Keratinocyte (primary cell): ENCODE data around the gene RANBP10.

ENCODE experiments used
- CTCF ChIP-seq, 3 experiments: IDR thresholded peaks in 1 of 3; conservative IDR thresholded peaks in 1 of 3; optimal IDR thresholded peaks in 1 of 3; 2 replicates in 2 of 3; 3 replicates in 1 of 3; pipeline versions ENCODE3 to v1.5.1; 2011; ENCODE audit warnings: low read length in 3 of 3, mild to moderate bottlenecking in 3 of 3, moderate library complexity in 2 of 3, control low read depth in 1 of 3, inconsistent platforms in 1 of 3; ENCODE audit not compliant: insufficient read depth in 2 of 3; ENCODE audit errors: extremely low read depth in 1 of 3
- EZH2 ChIP-seq: IDR thresholded peaks from one replicate; pipeline ENCODE4 v1.6.1; 2012; ENCODE audit warnings: inconsistent platforms, mild to moderate bottlenecking, low read length, moderate library complexity

GRCh38 chr16:67841198-67841815, 34.9 kb upstream of the RANBP10 start:
- TF ChIP-seq CTCF (optimal IDR thresholded peaks at IDR 0.05 in 1 of 3, IDR thresholded peaks at IDR 0.05 in 1 of 3, conservative IDR thresholded peaks at IDR 0.05 in 1 of 3; ENCODE audit: extremely low read depth in 1 of 3, insufficient read depth in 2 of 3, low read length in 3 of 3) (no peak), EZH2 (no peak)
